ENCODE data around the gene CCDC92B.

Gene CCDC92B

DNA sequence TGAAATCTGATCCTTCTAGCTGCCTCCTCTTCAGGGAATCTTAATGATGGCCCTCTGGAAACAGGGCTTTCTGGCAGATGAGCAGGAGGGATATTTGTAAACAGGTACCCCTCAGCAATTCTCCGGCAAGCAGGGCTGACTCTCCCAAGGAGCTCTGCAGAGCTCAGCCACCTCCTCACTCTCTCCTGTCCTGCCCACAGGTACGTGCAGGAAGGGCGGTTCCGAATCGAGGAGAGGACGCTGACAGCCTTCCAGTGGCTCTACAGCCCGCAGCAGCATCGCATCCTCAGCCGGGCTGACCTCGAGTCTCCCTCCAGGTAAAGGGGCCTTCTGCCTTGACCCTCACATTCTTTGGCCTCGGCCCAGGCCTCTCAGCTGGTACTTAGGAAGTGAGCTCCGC lies 20.7 kb upstream of the CCDC92B start:
- Histone ChIP-seq H3F3A (ENCODE audit: insufficient read depth, low read length) (no peaks in the 10 kb centered on the region), H3K4me2 (ENCODE audit: low read length) (no peak overlapping the region), H3K36me3 (ENCODE audit: insufficient read depth, low read length) (no peaks in the 10 kb centered on the region), H3K4me3 (ENCODE audit: low read depth, low read length, poor library complexity, severe bottlenecking) (no peak overlapping the region), H3K27me3 (ENCODE audit: insufficient read depth, low read length) (no peaks in the 10 kb centered on the region), H3K4me1 (ENCODE audit: insufficient read depth, low read length, severe bottlenecking) (no peaks in the 10 kb centered on the region), H3K27ac (ENCODE audit: low read depth, low read length, poor library complexity, severe bottlenecking) (no peak overlapping the region), H3K9me3 (ENCODE audit: low read length) (no peaks in the 10 kb centered on the region), H3K79me2 (ENCODE audit: insufficient read depth, low read length) (no peaks in the 10 kb centered on the region), H2AFZ (ENCODE audit: low read length) (no peak overlapping the region), H4K20me1 (ENCODE audit: insufficient read depth, low read length) (no peaks in the 10 kb centered on the region), H3K9me2 (ENCODE audit: low read depth, low read length) (no peaks in the 10 kb centered on the region), H3K9ac (ENCODE audit: low read length) (no peak overlapping the region)
- no peak for TF ChIP-seq EZH2 (IDR thresholded peaks at IDR 0.05; ENCODE audit: borderline replicate concordance, low read length)
- TF ChIP-seq CTCF (IDR thresholded peaks at IDR 0.05; ENCODE audit: low read length): no peak

GRCh38 chr17:2758870-2759269 lies 9.4 kb upstream of the CCDC92B start:
- no peak overlapping the region for H3K9ac ChIP-seq (ENCODE audit: low read length)
- no peak overlapping the region for H2AFZ ChIP-seq (ENCODE audit: low read length)
- H4K20me1 ChIP-seq (ENCODE audit: insufficient read depth, low read length): no peaks in the 10 kb centered on the region
- H3K36me3 ChIP-seq (ENCODE audit: insufficient read depth, low read length): no peaks in the 10 kb centered on the region
- H3K27me3 ChIP-seq (ENCODE audit: insufficient read depth, low read length): no peaks in the 10 kb centered on the region; the same call in 1 of the 2 replicates
- H3K9me3 ChIP-seq (ENCODE audit: low read length): no peaks in the 10 kb centered on the region
- no peak overlapping the region for H3K4me3 ChIP-seq (ENCODE audit: low read depth, low read length, poor library complexity, severe bottlenecking)
- H3K79me2 ChIP-seq (ENCODE audit: insufficient read depth, low read length): no peaks in the 10 kb centered on the region
- H3K4me2 ChIP-seq (ENCODE audit: low read length): no peak overlapping the region
- TF ChIP-seq EZH2 (IDR thresholded peaks at IDR 0.05; ENCODE audit: borderline replicate concordance, low read length): no peak
- no peak for TF ChIP-seq CTCF (IDR thresholded peaks at IDR 0.05; ENCODE audit: low read length)
- no peaks in the 10 kb centered on the region for H3K9me2 ChIP-seq (ENCODE audit: low read depth, low read length)
- no peaks in the 10 kb centered on the region for H3K4me1 ChIP-seq (ENCODE audit: insufficient read depth, low read length, severe bottlenecking)
- H3F3A ChIP-seq (ENCODE audit: insufficient read depth, low read length): no peaks in the 10 kb centered on the region
- H3K27ac ChIP-seq (ENCODE audit: low read depth, low read length, poor library complexity, severe bottlenecking): no peak overlapping the region

DNA sequence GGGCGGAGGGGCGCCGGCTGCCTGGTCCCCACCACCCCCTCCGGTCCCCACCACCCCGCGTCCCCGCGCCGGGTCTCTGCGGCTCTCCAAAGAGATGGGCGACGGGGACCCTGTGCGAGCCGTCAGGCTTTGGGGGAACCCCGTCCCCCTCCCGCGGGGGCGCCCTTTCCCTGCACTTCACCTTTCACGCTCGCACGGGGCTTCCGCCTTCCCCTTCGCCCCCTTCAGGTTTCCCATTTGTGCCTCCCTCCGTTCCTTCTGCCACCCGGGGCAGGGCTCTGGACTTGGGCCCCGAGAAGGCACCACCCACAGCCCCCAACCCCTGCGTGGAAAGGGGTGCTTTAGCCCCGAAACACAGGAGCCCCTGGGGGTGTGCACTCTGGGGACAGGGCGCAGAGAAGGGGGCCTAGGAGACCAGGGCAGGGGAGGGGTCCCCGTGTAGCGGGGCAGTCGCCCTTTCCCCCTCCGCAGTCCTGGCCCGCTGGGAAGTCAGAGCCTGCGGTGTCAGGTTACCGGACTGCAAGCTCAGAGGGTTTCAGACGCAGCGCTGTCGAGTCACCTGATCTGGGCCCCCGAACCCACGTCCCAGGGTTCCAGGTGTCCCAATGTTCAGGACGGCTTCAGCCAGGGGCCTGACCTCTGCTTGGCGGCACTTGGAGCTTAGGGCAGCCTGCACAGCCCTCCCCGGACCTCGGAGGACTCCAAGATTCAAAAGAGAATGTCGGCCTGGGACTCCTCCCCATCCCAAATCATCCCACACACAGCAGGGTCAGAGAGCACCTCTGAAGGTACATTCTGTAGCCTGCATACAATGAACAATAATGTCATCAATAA lies 6.7 kb upstream of the CCDC92B start:
- H3K36me3 ChIP-seq (ENCODE audit: insufficient read depth, low read length): no peaks in the 10 kb centered on the region
- H3F3A ChIP-seq (ENCODE audit: insufficient read depth, low read length): no peaks in the 10 kb centered on the region
- H3K9me2 ChIP-seq (ENCODE audit: low read depth, low read length): no peaks in the 10 kb centered on the region
- H3K27ac ChIP-seq (ENCODE audit: low read depth, low read length, poor library complexity, severe bottlenecking): no peak overlapping the region
- no peak overlapping the region for H2AFZ ChIP-seq (ENCODE audit: low read length)
- no peak overlapping the region for H3K9ac ChIP-seq (ENCODE audit: low read length)
- no peaks in the 10 kb centered on the region for H4K20me1 ChIP-seq (ENCODE audit: insufficient read depth, low read length)
- H3K4me3 ChIP-seq (ENCODE audit: low read depth, low read length, poor library complexity, severe bottlenecking): no peak overlapping the region
- H3K27me3 ChIP-seq (ENCODE audit: insufficient read depth, low read length): no peaks in the 10 kb centered on the region; the same call in 1 of the 2 replicates
- no peaks in the 10 kb centered on the region for H3K4me1 ChIP-seq (ENCODE audit: insufficient read depth, low read length, severe bottlenecking)
- no peaks in the 10 kb centered on the region for H3K79me2 ChIP-seq (ENCODE audit: insufficient read depth, low read length)
- H3K4me2 ChIP-seq (ENCODE audit: low read length): no peak overlapping the region
- H3K9me3 ChIP-seq (ENCODE audit: low read length): no peaks in the 10 kb centered on the region
- TF ChIP-seq EZH2 (IDR thresholded peaks at IDR 0.05; ENCODE audit: borderline replicate concordance, low read length): no peak
- TF ChIP-seq CTCF (IDR thresholded peaks at IDR 0.05; ENCODE audit: low read length): no peak
